CD4-positive, alpha-beta T cell treated with Interleukin-17A for 4 hours (primary cell): ENCODE measurements around the gene ERG.

Experiments
- DNase-seq: peaks from one replicate; pipeline ENCODE4 v3.0.0-alpha.2; 2020; ENCODE audit warnings: mixed read lengths

Gene ERG

DNA sequence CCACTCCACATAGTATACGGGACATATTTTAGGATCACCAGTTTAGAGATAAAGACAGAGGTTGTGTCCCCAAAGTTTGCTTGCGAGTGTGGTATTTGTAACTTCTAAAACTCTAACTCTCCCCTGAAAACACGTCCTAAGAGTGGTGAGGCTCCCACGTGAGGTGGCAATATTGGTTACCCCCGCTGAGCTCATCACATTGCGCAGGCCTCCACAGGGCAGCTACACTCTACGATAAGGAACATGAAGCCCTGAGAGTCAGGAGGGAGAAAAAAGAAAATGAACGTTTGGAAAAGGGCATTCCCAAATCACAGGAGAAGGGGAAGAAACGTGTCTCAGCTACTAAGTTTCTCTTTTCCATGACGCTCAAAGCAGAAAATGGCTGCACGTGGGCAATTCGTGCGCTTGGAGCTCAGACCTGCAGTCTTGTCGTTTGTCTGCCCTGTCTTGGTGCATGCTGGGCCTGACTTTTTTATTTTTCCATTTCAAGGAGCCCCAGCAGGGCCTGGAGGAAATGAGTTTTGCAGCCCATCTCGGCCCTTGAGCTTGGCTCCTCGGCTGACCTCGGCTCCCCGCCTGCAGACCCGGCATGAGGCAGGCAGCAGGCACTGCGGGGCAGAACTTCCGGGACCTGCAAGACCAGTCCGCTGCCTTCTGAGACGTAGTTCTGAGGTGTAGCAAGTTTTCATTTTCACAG is 25.7 kb downstream of the ERG start:
- DNase-seq, result no peak

DNA sequence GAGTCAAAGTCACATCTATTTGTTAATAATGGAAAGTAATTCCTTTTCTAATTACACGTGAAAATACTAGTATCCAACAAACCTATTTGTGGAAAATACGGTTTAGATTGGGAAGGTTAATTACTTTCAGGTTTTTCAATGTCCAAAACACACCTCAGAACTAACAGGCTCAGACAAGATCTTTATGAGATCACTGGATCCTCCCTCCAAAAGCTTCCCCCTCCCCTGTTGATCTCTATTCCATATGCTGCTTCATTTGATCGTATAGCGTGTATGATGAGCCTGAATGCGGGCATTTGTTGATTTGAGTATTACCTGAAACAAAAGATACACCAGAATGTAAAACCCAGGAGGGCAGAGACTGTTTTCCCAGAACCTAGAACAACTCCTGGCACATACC is 26.5 kb downstream of the ERG start:
- DNase-seq, result no peak

DNA sequence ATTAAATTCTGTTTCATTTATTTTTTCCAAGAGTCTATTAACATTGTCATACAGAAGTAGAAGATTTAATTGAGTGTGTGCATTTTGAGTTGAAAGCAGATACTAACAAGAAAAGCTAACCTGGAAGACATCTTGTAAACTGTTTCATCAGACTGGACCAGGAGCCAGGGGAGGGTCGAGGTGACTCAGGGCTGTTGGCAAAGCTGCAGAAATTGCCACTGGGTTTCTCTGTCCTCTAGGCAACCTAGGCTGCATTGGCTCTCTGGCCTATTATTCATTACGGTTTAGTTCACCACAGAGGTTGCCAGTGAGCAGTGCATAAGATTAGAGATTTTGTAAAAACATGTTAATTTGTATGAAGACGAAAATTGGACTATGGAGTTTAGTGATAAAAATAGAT is 27.5 kb downstream of the ERG start:
- no peak for DNase-seq

DNA sequence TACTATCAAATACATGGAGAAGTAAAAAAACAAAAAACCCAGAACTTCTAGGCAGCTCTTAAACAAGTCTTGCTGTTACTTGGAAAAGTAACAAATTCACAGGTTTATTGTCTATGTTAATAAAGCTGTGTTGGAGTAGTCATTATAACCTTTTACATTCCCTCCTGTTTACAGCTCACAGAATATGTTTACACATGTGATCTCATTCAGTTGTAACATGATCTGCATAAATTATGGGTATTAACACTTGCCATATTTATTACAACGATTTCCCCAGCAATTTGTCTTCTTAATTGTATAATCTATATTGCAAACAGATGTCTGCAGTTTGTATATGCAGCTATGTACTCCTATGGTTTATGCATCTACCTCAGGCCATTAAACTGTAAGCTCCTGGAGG is 28.6 kb downstream of the ERG start:
- DNase-seq, result no peak

DNA sequence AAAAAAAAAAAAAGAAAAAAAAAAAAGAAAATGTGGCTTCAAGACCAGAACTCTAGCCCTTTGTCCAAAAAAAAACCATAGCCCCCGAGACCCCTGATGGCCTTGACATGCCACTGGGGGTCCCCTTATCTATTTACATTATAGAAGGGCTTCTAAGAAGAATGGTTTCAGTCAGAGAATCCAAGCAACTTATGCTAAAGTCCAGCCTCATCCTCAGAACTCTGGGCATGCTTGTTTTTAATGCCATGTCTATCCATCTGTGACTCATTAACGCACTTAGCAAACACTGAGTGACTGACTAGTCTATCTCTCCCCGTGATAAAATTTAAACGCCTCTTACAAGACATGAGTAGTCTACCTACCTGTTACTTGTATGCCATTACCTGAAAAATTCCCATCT is 29.3 kb downstream of the ERG start:
- no peak for DNase-seq

DNA sequence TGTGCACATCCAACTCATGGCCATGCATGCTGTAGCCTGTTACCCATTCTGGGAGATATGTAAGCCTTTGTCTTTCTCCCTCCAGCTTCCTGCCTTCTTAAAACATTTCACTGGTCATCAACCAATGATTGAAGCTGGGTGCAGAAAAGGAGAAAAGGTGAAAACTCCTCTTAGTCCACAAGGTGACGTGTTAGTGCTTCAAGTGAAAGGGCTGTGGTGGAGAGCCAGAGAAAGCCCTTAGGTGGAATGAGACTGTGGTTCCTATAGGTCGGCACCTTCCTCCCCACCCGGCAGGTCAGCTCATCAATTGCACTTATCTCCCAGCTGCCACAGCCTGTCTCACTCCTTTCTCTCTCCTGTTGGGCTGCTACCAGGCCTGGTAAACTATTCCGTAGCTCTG is 30.4 kb downstream of the ERG start:
- DNase-seq, result no peak

DNA sequence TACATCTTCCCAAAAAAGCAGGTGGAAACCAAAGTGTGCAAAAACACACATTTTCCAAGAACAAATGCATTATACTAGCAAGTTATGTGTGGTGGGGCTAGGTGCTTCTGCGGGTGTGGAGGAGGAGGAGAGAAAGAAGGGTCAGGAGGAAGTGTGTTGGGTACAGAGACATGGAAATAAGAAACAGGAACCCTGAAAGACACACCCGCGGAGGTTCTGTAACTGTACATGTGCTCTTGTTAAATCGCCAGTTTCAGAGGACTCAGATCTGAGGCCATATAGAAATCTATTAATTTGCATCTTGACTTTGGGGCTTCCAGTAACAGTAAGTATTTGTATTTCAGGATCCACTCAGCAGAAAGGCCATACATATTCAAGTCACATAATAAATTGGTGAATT is 30.9 kb downstream of the ERG start:
- DNase-seq, result no peak

DNA sequence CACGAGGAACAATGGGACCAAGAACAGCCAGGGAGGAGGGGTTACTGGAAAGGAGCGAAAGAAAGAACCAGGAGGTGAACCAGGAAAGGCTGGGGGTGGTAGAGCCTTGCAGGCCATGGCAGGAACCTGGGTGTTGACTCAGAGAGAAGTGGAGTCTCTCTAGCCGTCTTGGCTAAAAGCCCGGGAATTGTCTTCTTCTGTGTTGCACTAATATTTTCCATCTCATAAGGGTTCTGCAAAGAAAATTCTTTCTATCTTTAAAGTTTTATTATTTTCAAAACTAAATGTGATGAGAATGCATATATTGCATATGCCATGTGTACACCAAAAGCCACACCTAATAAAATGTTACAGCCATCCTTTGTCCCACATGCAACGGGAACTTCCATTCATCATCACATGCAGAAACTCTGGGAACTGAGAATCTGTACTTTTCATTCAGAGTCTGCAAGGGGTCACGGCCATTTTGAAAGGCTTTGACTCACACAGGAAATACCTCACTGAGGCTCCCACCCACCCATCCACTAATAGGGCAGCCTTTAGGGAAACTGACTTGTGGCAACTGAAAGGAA is 38.0 kb downstream of the ERG start:
- DNase-seq, result no peak

DNA sequence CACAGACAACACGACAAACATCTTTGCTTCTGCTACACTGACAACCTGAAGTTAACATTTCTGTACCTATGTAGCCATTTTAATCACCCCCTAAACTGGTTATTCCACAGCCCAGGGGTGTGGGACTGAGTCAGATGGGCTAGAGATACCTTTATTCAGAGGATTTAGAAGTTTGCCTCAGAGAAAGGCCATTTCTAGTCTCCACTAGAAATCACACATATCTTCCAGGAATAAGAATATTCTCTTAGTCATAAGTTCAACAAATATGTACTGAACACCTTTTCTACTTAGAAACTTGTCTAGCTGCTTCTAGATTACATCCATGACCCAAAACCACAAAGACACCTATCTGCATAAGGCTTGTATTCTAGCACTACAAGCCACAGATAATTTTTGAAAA is 38.8 kb downstream of the ERG start:
- no peak for DNase-seq

DNA sequence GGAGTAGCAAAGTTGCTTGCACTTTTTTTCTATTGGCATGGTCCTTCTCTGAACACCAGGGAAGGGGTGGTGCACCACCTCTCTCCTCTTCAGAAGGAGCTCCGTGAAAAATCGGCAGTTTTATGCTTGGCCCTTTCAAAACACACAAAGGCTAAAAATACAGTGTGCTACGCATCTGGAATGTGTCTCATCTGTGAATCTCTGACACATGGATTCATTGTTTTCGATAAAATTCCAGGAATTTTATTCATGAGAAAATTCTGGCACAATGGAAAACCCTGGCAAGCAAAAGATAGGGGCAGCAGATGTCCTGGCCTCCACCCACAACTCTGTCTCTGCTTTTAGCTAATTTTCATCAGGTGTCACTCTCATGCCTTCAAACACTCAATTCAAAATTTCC is 42.9 kb downstream of the ERG start:
- no peak for DNase-seq

DNA sequence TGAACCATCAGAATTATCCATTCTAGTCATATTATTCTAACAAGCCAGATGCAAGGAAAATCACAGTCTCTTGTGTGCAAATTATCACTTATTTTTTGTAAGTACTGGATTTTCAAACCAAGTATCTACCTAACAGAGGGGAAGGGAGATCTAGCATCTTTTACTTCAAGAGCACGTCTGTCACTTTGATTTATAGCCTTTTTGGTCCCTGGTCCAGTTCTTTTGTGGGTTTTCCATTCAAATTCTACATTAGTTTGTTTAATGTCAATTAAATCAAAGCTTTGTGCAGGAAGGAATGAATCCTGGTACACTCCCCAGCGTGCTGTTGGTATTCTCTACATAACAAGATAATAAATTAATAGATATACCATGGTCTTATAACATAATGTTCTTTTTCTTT is 43.6 kb downstream of the ERG start:
- no peak for DNase-seq

DNA sequence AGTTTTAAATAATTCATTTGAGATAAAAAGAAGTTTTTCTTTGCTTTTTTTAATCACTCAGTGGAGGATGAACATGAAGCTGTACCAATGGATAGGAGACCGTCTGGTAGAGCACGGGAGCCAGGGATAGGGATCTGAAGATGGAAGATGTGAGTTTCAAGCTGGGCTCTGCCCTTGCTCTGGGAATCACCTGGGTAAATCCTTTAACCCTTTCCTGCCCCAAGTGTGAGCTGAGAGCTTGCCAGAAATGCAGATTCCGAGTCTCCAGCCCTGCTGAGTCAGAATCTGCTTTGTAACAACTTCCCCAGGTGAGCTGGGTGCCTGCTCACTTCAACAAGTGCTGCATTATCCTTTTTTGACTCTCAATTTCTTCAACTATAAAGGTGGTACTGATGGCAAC is 44.1 kb downstream of the ERG start:
- no peak for DNase-seq

DNA sequence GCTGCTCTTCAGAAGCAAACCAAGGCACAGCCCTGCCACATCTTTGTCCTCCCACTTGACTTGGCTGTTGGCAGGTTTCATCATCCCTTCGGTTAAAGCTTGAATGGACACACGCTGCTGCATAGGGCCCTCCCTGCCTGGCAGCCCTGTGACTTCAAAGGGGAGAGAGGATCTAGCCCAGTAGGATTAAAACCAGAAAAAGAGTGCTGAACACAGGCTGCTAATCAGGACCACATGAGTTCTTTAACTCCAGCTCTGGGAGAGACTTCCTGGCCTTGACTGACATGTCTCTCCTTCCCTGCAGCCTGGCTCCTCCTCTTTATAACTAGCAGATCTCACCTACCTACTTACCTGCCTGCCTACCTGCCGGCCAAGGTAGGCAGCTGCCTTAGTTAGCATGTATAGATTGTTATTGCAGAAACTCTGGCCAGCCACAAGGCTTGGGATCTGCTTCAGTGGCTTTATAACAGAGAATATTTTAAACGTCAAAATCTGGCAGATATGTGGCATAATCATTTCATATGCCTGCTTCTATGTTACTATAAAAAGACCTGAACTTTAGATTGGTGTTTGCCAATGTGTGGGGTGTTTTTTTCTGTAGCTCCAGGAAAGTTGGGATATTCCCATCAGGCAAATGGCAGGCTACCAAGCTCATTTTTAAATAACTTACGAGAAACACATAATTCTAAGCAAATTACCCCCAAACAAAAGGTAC is 49.4 kb downstream of the ERG start:
- no peak for DNase-seq

DNA sequence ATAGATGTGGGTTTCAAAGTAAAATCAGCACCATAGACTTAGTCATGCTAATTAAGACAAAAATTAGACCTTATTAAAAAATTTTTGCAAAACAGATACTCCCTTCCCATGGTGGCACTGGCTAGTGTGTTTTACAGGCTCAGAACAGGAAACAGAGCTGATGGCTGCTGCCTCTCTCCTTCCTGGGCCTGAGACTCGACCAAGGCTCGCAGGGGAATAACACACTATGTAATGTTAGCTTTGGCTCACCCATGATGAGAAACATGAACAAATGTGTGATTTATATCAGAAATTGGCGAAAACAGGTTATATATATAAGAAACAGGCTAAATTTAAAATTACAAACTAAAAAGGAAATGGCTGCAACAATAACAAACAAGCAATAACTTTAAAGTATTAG is 50.7 kb downstream of the ERG start:
- DNase-seq, result no peak

DNA sequence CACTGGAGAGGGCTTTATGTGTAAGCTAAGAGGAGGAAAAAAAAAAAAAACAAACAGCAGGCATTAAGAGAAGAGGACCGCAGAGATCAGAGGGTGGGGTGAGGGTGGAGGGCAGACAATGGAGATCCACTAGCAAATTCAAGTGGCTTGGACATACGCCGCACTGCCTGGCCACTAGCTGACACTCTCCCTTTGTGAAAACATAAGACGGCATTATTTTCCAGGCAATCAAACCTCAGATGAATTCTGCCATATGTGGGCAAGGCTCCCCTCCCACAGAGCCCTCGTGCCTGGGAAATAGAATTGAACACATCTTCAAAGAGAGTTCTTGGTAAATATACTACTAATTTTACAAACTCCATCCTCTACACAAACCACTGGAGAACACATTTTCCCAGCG is 53.6 kb downstream of the ERG start:
- DNase-seq, result no peak

DNA sequence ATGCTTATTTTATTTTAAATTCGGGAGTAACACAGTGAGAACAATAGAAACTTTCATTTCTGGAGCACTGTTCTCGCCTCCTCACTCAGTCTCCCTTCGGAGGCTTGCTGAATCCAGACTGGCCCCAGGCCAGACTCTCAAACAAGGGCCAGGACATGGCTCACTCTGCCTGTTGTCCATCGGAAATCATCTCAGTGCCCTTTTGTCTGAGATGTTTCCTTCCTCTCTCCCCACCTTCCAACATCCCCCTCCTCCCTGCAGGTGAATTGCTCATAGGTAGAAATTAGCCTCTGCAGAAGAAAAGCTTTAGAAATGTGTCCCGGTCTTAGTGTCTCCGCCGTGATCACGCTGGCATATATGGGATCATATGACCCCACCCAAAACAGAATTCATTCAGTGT is 55.2 kb downstream of the ERG start:
- no peak for DNase-seq

DNA sequence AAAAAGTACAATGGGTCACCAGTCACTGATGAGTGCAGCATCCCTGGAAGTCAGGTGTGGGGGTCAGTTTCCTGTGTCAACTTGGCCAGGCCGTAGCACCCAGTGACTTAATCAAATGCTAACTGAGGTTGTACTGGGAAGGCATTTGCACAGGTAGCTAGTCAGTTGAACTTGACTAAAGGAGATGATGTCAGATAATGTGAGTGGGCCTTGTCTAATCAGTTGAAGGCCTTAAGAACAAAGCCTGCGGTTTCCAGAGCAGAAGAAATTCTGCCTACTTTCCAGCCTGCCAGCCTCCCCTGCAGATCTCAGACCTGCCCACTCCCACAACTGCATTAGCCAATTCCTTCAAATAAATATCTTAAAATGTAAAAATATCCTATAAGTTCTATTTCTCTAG is 57.1 kb downstream of the ERG start:
- DNase-seq, result no peak

DNA sequence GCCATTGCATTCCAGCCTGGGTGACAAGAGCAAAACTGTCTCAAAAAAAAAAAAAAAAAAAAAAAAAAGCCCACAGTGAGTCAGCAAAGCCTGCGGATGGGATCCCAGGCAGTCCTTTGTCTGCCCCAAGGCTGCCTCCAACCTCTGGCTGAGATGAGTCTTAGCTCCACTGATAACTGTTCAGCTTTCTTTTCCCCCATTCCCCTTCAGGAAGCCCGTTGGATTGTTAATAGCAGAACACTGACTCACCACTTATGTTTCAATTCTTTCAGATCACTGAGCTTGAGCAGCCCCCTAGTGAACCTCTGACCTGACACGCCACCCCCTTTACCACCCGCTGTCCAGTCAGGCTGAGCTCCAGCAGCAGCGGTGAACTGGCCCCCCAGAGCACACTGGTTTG is 57.5 kb downstream of the ERG start:
- no peak for DNase-seq

DNA sequence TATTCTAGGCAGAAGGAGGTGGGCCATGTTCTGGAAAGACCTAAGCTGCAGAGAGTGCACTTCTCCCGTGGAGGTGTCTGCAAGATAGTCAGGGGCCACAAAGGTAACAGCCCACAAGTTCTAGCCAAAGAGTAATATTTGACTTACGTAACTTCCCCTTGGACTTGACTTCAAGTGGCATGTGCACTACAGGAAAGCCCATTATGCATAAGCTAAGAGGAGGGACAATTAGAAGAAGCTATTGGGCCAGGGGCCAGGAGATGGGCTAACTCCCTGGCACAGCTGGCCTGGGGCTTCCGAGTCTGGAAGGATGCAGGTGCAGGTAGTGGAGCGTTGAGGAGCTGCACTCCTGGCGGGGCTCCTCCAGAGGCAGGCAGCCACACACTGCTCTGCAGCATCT is 58.3 kb downstream of the ERG start:
- no peak for DNase-seq

DNA sequence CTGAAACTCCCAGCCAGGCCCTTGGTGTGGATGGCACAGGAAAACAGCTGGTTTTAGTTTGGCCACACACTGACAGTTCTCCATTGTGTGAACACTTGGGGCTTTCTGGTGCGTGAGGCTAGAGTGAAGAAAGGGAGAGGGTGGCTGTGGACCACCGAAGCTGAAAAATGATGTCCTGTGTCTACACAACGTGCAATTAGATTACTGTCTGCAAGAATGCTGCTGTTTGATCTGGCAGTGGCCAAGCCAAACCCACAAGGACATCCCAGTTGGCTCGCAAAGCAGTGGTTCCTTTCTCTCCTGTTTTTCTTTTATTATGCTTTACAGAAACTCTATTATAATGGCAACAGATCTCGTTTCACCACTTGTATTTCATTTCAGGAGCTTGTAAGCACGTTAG is 58.9 kb downstream of the ERG start:
- no peak for DNase-seq

DNA sequence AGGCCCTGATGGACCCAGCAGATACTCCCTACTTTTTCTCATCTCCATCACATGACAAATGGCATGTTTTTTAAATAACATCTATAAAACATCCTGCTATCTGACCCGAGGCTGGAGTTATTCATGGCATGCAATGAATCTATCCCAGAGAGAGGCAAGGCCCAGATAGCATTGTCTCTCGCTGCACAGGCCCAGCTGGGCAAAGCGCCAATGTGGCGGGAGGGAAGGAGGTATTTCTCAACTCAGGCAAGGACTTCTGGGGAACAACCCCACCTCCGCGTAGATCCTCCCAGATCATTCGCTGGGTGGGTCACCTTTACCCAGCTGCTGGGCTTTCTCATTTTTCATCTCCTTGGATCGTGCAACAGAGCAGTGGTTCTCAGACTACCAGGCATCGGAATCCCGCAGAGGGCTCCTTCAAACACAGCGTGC is 59.8 kb downstream of the ERG start:
- DNase-seq, result no peak

DNA sequence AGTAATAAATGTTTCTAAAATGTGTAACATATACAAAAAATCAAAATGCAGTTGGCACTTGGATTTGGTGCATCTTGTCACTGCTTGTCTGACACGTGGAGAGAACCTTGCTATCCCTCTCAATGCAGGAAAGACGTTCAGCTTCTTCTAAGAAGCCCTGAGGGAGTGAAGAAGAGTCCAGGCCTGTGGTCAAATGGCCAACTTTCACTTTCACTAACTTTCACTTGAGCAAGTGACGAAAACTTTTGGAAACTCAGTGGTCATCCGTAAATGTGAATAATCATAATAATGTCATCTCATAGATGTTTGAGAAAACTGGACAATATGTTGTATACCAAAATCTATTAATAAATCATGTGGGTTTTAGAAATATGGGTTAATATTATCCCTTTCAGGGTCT is 61.9 kb downstream of the ERG start:
- DNase-seq, result no peak

DNA sequence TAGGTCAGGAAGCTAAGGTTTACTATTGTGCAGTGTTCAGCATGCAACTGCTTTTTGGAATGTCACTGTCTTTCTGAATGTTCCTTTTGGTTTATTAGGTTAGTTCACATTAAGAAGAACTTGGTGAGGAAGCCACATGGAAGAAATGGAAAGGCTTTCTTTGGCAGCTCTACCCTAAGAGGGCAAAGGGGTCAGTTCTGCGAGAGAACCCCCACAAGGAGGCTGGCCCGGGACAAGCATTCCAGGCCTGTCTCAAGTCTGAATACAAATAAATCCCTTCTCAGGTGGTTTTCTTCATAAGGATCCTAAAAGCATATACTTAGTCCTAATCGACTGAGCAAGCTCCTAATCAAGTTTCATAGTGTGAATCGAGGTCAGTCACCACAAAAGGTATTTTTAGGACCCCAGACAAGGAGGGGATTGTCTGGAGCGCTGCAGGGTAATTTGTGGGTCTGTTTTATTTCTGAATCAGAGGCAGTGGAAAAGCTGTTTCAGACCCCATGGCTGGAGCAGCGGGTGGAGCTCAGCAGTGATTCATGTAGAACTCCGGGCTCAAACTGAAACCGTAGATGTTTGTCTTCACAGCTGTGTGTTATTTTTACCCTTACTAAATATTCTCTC is 63.3 kb downstream of the ERG start:
- DNase-seq, result no peak

DNA sequence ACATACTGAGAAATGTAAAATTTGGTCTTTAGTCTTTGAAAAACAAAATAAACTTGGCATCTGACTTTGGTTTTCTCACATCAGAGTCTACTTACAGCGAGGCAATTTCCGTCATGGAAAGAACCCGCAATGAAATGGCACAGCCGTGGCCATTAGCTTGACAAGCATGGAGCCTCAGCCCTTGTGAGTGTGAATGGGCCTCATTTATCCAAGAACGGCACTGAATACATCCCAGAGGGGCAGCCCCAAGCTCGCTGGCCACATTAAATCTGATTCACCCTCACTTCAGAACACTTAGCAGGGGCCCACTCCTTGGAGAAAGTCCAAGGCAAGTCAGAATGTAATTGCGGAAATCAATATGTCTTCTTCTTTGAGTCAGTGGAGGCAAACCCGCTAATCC is 64.8 kb downstream of the ERG start:
- no peak for DNase-seq
